HL-60 (cell line): Measurements from ENCODE around the gene HLCS.

Source experiments
- TF ChIP-seq, protein P1 (sequence below): IDR thresholded peaks from one replicate; pipeline ENCODE4 v1.5.1; 2011; ENCODE audit warnings: low read length, control low read depth, inconsistent platforms; ENCODE audit not compliant: insufficient read depth
- TF ChIP-seq, protein P2 (sequence below): IDR thresholded peaks from 2 replicates; pipeline ENCODE4 v1.6.1; 2012; ENCODE audit warnings: low read depth; ENCODE audit not compliant: insufficient replicate concordance

DNA sequence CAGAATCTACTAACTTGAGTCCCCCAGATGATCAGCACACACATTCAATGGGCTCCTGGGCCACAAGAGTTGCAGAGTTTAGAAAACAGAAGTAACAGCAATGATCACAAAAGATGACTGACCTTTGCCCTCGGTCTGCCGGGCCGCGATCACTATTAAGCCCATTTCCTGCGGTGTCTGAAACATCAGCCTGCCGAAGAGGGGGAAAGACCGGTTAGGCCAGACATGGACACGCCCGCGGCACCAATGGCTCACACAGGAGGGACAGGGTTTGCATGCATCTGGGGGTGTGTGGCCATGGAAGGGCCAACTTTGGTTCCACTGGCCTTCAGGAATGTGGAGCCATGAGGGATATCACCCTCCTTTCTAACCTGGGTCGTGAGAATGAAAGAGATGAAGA is 199.4 kb downstream of the HLCS start:
- TF ChIP-seq, protein P1, sequence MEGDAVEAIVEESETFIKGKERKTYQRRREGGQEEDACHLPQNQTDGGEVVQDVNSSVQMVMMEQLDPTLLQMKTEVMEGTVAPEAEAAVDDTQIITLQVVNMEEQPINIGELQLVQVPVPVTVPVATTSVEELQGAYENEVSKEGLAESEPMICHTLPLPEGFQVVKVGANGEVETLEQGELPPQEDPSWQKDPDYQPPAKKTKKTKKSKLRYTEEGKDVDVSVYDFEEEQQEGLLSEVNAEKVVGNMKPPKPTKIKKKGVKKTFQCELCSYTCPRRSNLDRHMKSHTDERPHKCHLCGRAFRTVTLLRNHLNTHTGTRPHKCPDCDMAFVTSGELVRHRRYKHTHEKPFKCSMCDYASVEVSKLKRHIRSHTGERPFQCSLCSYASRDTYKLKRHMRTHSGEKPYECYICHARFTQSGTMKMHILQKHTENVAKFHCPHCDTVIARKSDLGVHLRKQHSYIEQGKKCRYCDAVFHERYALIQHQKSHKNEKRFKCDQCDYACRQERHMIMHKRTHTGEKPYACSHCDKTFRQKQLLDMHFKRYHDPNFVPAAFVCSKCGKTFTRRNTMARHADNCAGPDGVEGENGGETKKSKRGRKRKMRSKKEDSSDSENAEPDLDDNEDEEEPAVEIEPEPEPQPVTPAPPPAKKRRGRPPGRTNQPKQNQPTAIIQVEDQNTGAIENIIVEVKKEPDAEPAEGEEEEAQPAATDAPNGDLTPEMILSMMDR, result no peak
- TF ChIP-seq, protein P2, sequence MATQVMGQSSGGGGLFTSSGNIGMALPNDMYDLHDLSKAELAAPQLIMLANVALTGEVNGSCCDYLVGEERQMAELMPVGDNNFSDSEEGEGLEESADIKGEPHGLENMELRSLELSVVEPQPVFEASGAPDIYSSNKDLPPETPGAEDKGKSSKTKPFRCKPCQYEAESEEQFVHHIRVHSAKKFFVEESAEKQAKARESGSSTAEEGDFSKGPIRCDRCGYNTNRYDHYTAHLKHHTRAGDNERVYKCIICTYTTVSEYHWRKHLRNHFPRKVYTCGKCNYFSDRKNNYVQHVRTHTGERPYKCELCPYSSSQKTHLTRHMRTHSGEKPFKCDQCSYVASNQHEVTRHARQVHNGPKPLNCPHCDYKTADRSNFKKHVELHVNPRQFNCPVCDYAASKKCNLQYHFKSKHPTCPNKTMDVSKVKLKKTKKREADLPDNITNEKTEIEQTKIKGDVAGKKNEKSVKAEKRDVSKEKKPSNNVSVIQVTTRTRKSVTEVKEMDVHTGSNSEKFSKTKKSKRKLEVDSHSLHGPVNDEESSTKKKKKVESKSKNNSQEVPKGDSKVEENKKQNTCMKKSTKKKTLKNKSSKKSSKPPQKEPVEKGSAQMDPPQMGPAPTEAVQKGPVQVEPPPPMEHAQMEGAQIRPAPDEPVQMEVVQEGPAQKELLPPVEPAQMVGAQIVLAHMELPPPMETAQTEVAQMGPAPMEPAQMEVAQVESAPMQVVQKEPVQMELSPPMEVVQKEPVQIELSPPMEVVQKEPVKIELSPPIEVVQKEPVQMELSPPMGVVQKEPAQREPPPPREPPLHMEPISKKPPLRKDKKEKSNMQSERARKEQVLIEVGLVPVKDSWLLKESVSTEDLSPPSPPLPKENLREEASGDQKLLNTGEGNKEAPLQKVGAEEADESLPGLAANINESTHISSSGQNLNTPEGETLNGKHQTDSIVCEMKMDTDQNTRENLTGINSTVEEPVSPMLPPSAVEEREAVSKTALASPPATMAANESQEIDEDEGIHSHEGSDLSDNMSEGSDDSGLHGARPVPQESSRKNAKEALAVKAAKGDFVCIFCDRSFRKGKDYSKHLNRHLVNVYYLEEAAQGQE, result no peak
